ENCODE measurements around the gene PMS2. TPM values are rescaled to one million over a fixed set of nuclear protein-coding genes. Genes with fewer than 3 reads are reported as not detected.

PMS2 gene
- total and polyA plus RNA-seq, 10 of the 15 experiments (the other 5 are each of a cell fraction or from before 2014, with no cell fraction given), result 3.6 to 25.4 (median 18.0) TPM

GRCh38 chr7:6035165-6035564 lies 26.3 kb upstream of the PMS2 start:
- BruUV-seq (replicated peaks), result no TSS peak
- DNase-seq (ENCODE audit: low read depth, low spot score) (no peak), ATAC-seq (no peak), FAIRE-seq (no peak)
- CTCF ChIA-PET, result no interaction called here
- Histone ChIP-seq H3K4me3 (no peak overlapping the region), H3K79me2 (ENCODE audit: control insufficient read depth, insufficient read depth, low read length) (no peaks in the 10 kb centered on the region), H3K27me3 (replicated peaks in 1 of 2; ENCODE audit: control insufficient read depth in 2 of 2, insufficient read depth in 2 of 2, low read length in 1 of 2) (no peaks in the 10 kb centered on the region), H3K9ac (ENCODE audit: control insufficient read depth, insufficient read depth, low read length) (no peak overlapping the region), H3K9me3 (replicated peaks; ENCODE audit: control insufficient read depth, insufficient read depth, low read length) (no peaks in the 10 kb centered on the region), H3K4me2 (ENCODE audit: control insufficient read depth, insufficient read depth) (no peak overlapping the region), H3K36me3 (ENCODE audit: control insufficient read depth in 2 of 2, insufficient read depth in 2 of 2, low read length in 1 of 2) (peaks cover 5 to 16% of the 10 kb centered on the region in 2 experiments), H3K27ac (ENCODE audit: control insufficient read depth, insufficient read depth) (no peak overlapping the region), H2AFZ (ENCODE audit: control insufficient read depth, low read depth, low read length) (no peak overlapping the region), H4K20me1 (ENCODE audit: control insufficient read depth, insufficient read depth) (no peaks in the 10 kb centered on the region), H3K4me1 (ENCODE audit: control insufficient read depth, insufficient read depth, low read length) (no peaks in the 10 kb centered on the region)
- intact Hi-C loops (cut with micrococcal nuclease; ENCODE audit: unreplicated experiment), result no loop called here
- TF ChIP-seq CHD1 (IDR thresholded peaks at IDR 0.05; ENCODE audit: low read depth, low read length), result no peak
- TF ChIP-seq NR2C2 (IDR thresholded peaks at IDR 0.05; ENCODE audit: borderline replicate concordance, control insufficient read depth, insufficient read length, low read depth), result no peak
- no peak for TF ChIP-seq PBX3 (IDR thresholded peaks at IDR 0.05; ENCODE audit: insufficient replicate concordance, low read depth, low read length)
- SMC1A ChIA-PET (ENCODE audit: uncharacterized antibody, unreplicated experiment), result no interaction called here
- RAD21 ChIA-PET (ENCODE audit: unreplicated experiment), result no interaction called here
- POLR2A ChIA-PET, result interaction anchor here (1.3 kb wide), 1 partner anchor 10 kb away, joined by 3 read pairs; no protein-coding TSS in a partner anchor
- in situ Hi-C loops (cut with MboI), result no loop called here
- WGBS (ENCODE audit: insufficient coverage, insufficient replicate concordance, low lambda C conversion rate, missing lambda C conversion rate), result over 99% methylated on average over 10 of the region's 10 CpGs

GRCh38 chr7:6032641-6033040 lies 23.8 kb upstream of the PMS2 start:
- H3K4me1 ChIP-seq (ENCODE audit: control insufficient read depth, insufficient read depth, low read length), result no peaks in the 10 kb centered on the region
- H3K4me2 ChIP-seq (ENCODE audit: control insufficient read depth, insufficient read depth), result no peak overlapping the region
- no peak for FAIRE-seq
- ChIA-PET POLR2A (interaction anchor here (0.5 to 0.6 kb wide), 3 partner anchors 11 to 349 kb away, joined by 3 to 8 read pairs (median 3); no protein-coding TSS in a partner anchor), SMC1A (ENCODE audit: uncharacterized antibody, unreplicated experiment) (no interaction called here), CTCF (no interaction called here), RAD21 (ENCODE audit: unreplicated experiment) (no interaction called here)
- no peak for ATAC-seq
- no peak overlapping the region for H3K4me3 ChIP-seq
- in situ Hi-C loops (cut with MboI), result no loop called here
- peaks cover 5 to 11% of the 10 kb centered on the region in 2 experiments for H3K36me3 ChIP-seq (ENCODE audit: control insufficient read depth in 2 of 2, insufficient read depth in 2 of 2, low read length in 1 of 2)
- DNase-seq (ENCODE audit: low read depth, low spot score), result no peak
- 81% methylated on average over 7 of the region's 7 CpGs for WGBS (ENCODE audit: insufficient coverage, insufficient replicate concordance, low lambda C conversion rate, missing lambda C conversion rate)
- H2AFZ ChIP-seq (ENCODE audit: control insufficient read depth, low read depth, low read length), result no peak overlapping the region
- no peaks in the 10 kb centered on the region for H3K79me2 ChIP-seq (ENCODE audit: control insufficient read depth, insufficient read depth, low read length)
- H3K27me3 ChIP-seq (replicated peaks in 1 of 2; ENCODE audit: control insufficient read depth in 2 of 2, insufficient read depth in 2 of 2, low read length in 1 of 2), result no peaks in the 10 kb centered on the region
- no peak overlapping the region for H3K27ac ChIP-seq (ENCODE audit: control insufficient read depth, insufficient read depth)
- no TSS peak for BruUV-seq (replicated peaks)
- intact Hi-C loops (cut with micrococcal nuclease; ENCODE audit: unreplicated experiment), result no loop called here
- H3K9me3 ChIP-seq (replicated peaks; ENCODE audit: control insufficient read depth, insufficient read depth, low read length), result no peaks in the 10 kb centered on the region
- H4K20me1 ChIP-seq (ENCODE audit: control insufficient read depth, insufficient read depth), result no peaks in the 10 kb centered on the region
- no peak overlapping the region for H3K9ac ChIP-seq (ENCODE audit: control insufficient read depth, insufficient read depth, low read length)
- TF ChIP-seq NFYB (IDR thresholded peaks at IDR 0.05; ENCODE audit: insufficient read depth, low read depth, low read length) (no peak), MYC (IDR thresholded peaks at IDR 0.05; ENCODE audit: insufficient read depth, insufficient read length, insufficient replicate concordance, low read length, severe bottlenecking) (no peak), BRCA1 (IDR thresholded peaks at IDR 0.05; ENCODE audit: low read depth, low read length) (no peak), RUNX3 (IDR thresholded peaks at IDR 0.05; ENCODE audit: low read length) (no peak), BMI1 (IDR thresholded peaks at IDR 0.05; ENCODE audit: borderline replicate concordance) (no peak), FOXM1 (IDR thresholded peaks at IDR 0.05; ENCODE audit: low read depth, low read length) (no peak), EGR1 (IDR thresholded peaks at IDR 0.05; ENCODE audit: borderline replicate concordance in 1 of 2, low read depth in 2 of 2, low read length in 2 of 2) (no peak), CREB1 (IDR thresholded peaks at IDR 0.05; ENCODE audit: low read depth) (no peak), IKZF1 (conservative IDR thresholded peaks at IDR 0.05) (no peak), CHD1 (IDR thresholded peaks at IDR 0.05; ENCODE audit: low read depth, low read length) (no peak), PAX8 (IDR thresholded peaks at IDR 0.05) (no peak), RELB (IDR thresholded peaks at IDR 0.05; ENCODE audit: low read depth) (no peak), MTA2 (IDR thresholded peaks at IDR 0.05; ENCODE audit: low read depth) (no peak), ASH2L (IDR thresholded peaks at IDR 0.05; ENCODE audit: borderline replicate concordance, low read depth) (no peak)
